Aorta (tissue), 5 donors: ENCODE measurements around the gene VPS37C. TPM values are rescaled to one million over a fixed set of nuclear protein-coding genes. Genes with fewer than 3 reads are reported as not detected.

Experiments used
- ATAC-seq: fragments of 200-7000 bp; cut with Tn5 transposase; one replicate; pipeline ENCODE4 v1.9.1; 2022; ENCODE audit warnings: moderate library complexity; ENCODE audit not compliant: low FRiP score
- DNase-seq, 2 donors: peaks; one replicate each; pipeline ENCODE4 v3.0.0-alpha.2; 2020
- H3K27ac ChIP-seq, 2 donors: one replicate each; pipeline ENCODE4 v1.5.1; 2013; ENCODE audit warnings: low read length in 2 of 2, mild to moderate bottlenecking in 2 of 2, moderate library complexity in 2 of 2, control low read depth in 1 of 2, inconsistent platforms in 1 of 2, low read depth in 1 of 2
- H3K27me3 ChIP-seq, 2 donors: one replicate each; pipeline ENCODE4 v1.6.1; 2013; ENCODE audit warnings: control low read depth in 1 of 2, low read length in 1 of 2, mild to moderate bottlenecking in 1 of 2, moderate library complexity in 1 of 2; ENCODE audit not compliant: insufficient read depth in 2 of 2, control insufficient read depth in 1 of 2
- H3K36me3 ChIP-seq, 2 donors: one replicate each; pipeline ENCODE4 v1.6.1; 2013; ENCODE audit warnings: control low read depth in 1 of 2, low read length in 1 of 2, mild to moderate bottlenecking in 1 of 2; ENCODE audit not compliant: insufficient read depth in 2 of 2, control insufficient read depth in 1 of 2
- H3K4me1 ChIP-seq, 2 donors: one replicate each; pipeline ENCODE4 v1.6.1; 2013; ENCODE audit warnings: low read length in 2 of 2, control low read depth in 1 of 2, mild to moderate bottlenecking in 1 of 2, moderate library complexity in 1 of 2; ENCODE audit not compliant: insufficient read depth in 2 of 2, control insufficient read depth in 1 of 2
- H3K4me3 ChIP-seq, 2 donors: one replicate each; pipeline ENCODE4 v1.5.1; 2013; ENCODE audit warnings: low read length in 2 of 2, control low read depth in 1 of 2, mild to moderate bottlenecking in 1 of 2
- H3K9me3 ChIP-seq: one replicate; pipeline ENCODE4 v1.6.1; 2013; ENCODE audit warnings: mild to moderate bottlenecking, low read length; ENCODE audit not compliant: control insufficient read depth
- WGBS, 2 donors: extraction: QIAGEN DNeasy Blood & Tissue Kit; methylation state at CpG; one replicate each; pipeline ENCODE4 v1.1.7; 2013; 5-methylcytosine and 5-hydroxymethylcytosine counted together
- intact Hi-C, 2 donors: fragments of 100-400 bp; cut with DNase I; formaldehyde crosslinking; loops; one replicate each; pipeline versions ENCODE4 v1.14.2 to v1.15.0; 2022
- polyA plus RNA-seq, 2 donors: library from polyadenylated mRNA; stranded (reverse); fragments of 200-250 nt; gene quantifications; one replicate each; pipeline ENCODE4 v1.2.3, GENCODE V29; 2013
- total RNA-seq, 2 donors: library from RNA; stranded (reverse); fragmentation: NEBNext Ultra II Directional; extraction: Animal tissue kit (Norgen Biotek cat#: 25700); gene quantifications; one replicate each; pipeline ENCODE4 v1.2.1, GENCODE V29; 2021
- donor health status: healthy with polysubstance abuse.
- donor health status: Bipolar disorder and iron deficiency.
- donor health status: DM: no; HTN: no; CAD: no.
- donor health status: DM: no; HTN: no; CAD: no.
- donor health status: DM: yes; HTN: yes; CAD: no.

VPS37C gene
- total and polyA plus RNA-seq, 4 donors = 12.7 to 39.9 (median 21.9) TPM

- no peak for DNase-seq
- no peak overlapping the region for H3K4me3 ChIP-seq
- peaks cover 5 to 6% of the 10 kb centered on the region in 2 donors for H3K4me1 ChIP-seq
- H3K27me3 ChIP-seq = no peaks in the 10 kb centered on the region
- no peaks in the 10 kb centered on the region for H3K9me3 ChIP-seq
- no peak for ATAC-seq
- no peaks in the 10 kb centered on the region for H3K36me3 ChIP-seq
- no peak overlapping the region for H3K27ac ChIP-seq
- intact Hi-C loops = loop anchor here in 1 of 2 donors (10.0 kb wide), 1 partner anchor 241 kb away; the partner anchor contains the start of gene TMEM109
- 98 to 100% methylated on average over 1 of the region's 1 CpG for WGBS, 2 donors
Observed at GRCh38 chr11:61155312-61155711, 5.9 kb downstream of the VPS37C start.

GRCh38 chr11:61154528-61154927 is 6.7 kb downstream of the VPS37C start:
- Histone ChIP-seq H3K9me3 (no peaks in the 10 kb centered on the region), H3K36me3 (no peaks in the 10 kb centered on the region), H3K4me3 (no peak overlapping the region), H3K4me1 (peaks cover 5 to 6% of the 10 kb centered on the region in 2 donors), H3K27ac (no peak overlapping the region), H3K27me3 (no peaks in the 10 kb centered on the region)
- intact Hi-C loops = loop anchor here in 1 of 2 donors (10.0 kb wide), 1 partner anchor 240 kb away; the partner anchor contains the start of gene TMEM109
- DNase-seq (no peak), ATAC-seq (no peak)
- WGBS, 2 donors = 96 to 97% methylated on average over 4 of the region's 4 CpGs

GRCh38 chr11:61153593-61154095 is 7.6 kb downstream of the VPS37C start:
- H3K9me3 ChIP-seq = no peaks in the 10 kb centered on the region
- H3K4me1 ChIP-seq = peaks cover 1 to 5% of the 10 kb centered on the region in 2 donors
- intact Hi-C loops = loop anchor here in 1 of 2 donors (10.0 kb wide), 1 partner anchor 239 kb away; the partner anchor contains the start of gene TMEM109

GRCh38 chr11:61152816-61153592 is 8.2 kb downstream of the VPS37C start:
- intact Hi-C loops = loop anchor here in 1 of 2 donors (10.0 kb wide), 1 partner anchor 238 kb away; the partner anchor contains the start of gene TMEM109
- Histone ChIP-seq H3K27ac (peak overlapping the region; percentile 72 to 99), H3K4me1 (peaks cover 0 to 5% of the 10 kb centered on the region in 2 donors), H3K4me3 (no peak overlapping the region), H3K27me3 (no peaks in the 10 kb centered on the region), H3K9me3 (no peaks in the 10 kb centered on the region), H3K36me3 (no peaks in the 10 kb centered on the region)
- ATAC-seq (peak; percentile 66), DNase-seq (peak; percentile 48 to 62)
- WGBS, 2 donors = 50 to 53% methylated on average over 9 of the region's 9 CpGs

More at GRCh38 chr11:61153593-61154095, 7.6 kb downstream of the VPS37C start:
- Histone ChIP-seq H3K27ac (peak overlapping the region; percentile 72 to 99), H3K4me3 (no peak overlapping the region), H3K36me3 (no peaks in the 10 kb centered on the region), H3K27me3 (no peaks in the 10 kb centered on the region)
- DNase-seq (no peak), ATAC-seq (peak; percentile 61)
- 18 to 23% methylated on average over 2 of the region's 2 CpGs for WGBS, 2 donors

- no peak overlapping the region for H3K4me3 ChIP-seq
- DNase-seq (peak; percentile 6 to 15), ATAC-seq (no peak)
- H3K27ac ChIP-seq = peak overlapping the region in 1 of 2 donors; percentile 60
- H3K27me3 ChIP-seq = no peaks in the 10 kb centered on the region
- peaks cover 0 to 5% of the 10 kb centered on the region in 2 donors for H3K4me1 ChIP-seq
- no peaks in the 10 kb centered on the region for H3K9me3 ChIP-seq
- 84 to 89% methylated on average over 12 of the region's 12 CpGs for WGBS, 2 donors
- intact Hi-C loops = loop anchor here in 1 of 2 donors (10.0 kb wide), 1 partner anchor 237 kb away; the partner anchor contains the start of gene TMEM109
- no peaks in the 10 kb centered on the region for H3K36me3 ChIP-seq
Observed at GRCh38 chr11:61151545-61152252, 9.5 kb downstream of the VPS37C start.

GRCh38 chr11:61150706-61151544 is 10.3 kb downstream of the VPS37C start:
- intact Hi-C loops = loop anchor here in 1 of 2 donors (10.0 kb wide), 1 partner anchor 236 kb away; the partner anchor contains the start of gene TMEM109
- no peak for ATAC-seq
- Histone ChIP-seq H3K4me3 (no peak overlapping the region), H3K4me1 (peaks cover 0 to 5% of the 10 kb centered on the region in 2 donors), H3K36me3 (no peaks in the 10 kb centered on the region), H3K27ac (peak overlapping the region in 1 of 2 donors; percentile 17), H3K27me3 (no peaks in the 10 kb centered on the region), H3K9me3 (no peaks in the 10 kb centered on the region)
- WGBS, 2 donors = 85 to 88% methylated on average over 19 of the region's 19 CpGs
- DNase-seq = peak; percentile 45 to 62

- Histone ChIP-seq H3K27ac (no peak overlapping the region), H3K9me3 (no peaks in the 10 kb centered on the region), H3K27me3 (no peaks in the 10 kb centered on the region), H3K4me3 (no peak overlapping the region), H3K4me1 (peaks cover 0 to 5% of the 10 kb centered on the region in 2 donors), H3K36me3 (no peaks in the 10 kb centered on the region)
- ATAC-seq (no peak), DNase-seq (peak; percentile 45 to 70)
- WGBS, 2 donors = 47 to 52% methylated on average over 13 of the region's 13 CpGs
- intact Hi-C loops = loop anchor here in 1 of 2 donors (10.0 kb wide), 1 partner anchor 235 kb away; the partner anchor contains the start of gene TMEM109
Observed at GRCh38 chr11:61149624-61150615, 11.3 kb downstream of the VPS37C start.
